HTERT RPE-1 (cell line): ENCODE results near the gene INSYN1.
"Not testable (repeated sequence)": the region's sequence is repeated elsewhere in the genome, so short reads cannot be mapped to it uniquely, and the experiment has no call there.

Experiments used
- in situ Hi-C: fragments of 300-500 bp; cut with MboI; formaldehyde crosslinking; loops from 4 replicates; pipeline ENCODE4 v1.14.3; 2020; ENCODE audit warnings: low sequenced_read_pairs

Gene INSYN1, protein sequence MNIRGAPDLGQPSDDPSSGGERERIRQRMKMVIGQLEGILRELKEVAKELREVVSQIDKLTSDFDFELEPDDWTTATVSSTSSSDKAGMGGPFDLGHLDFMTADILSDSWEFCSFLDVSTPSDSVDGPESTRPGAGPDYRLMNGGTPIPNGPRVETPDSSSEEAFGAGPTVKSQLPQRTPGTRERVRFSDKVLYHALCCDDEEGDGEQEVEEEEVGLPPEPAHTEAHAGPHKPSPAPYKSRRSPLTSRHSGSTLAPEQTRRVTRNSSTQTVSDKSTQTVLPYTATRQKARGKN

GRCh38 chr15:73753250-73754130 lies at the start of gene INSYN1:
Gene INSYN1 (minus strand): TSS chr15:73753351. CDS start chr15:73751130, 2,221 bp downstream.
- in situ Hi-C loops: no loop called here

DNA sequence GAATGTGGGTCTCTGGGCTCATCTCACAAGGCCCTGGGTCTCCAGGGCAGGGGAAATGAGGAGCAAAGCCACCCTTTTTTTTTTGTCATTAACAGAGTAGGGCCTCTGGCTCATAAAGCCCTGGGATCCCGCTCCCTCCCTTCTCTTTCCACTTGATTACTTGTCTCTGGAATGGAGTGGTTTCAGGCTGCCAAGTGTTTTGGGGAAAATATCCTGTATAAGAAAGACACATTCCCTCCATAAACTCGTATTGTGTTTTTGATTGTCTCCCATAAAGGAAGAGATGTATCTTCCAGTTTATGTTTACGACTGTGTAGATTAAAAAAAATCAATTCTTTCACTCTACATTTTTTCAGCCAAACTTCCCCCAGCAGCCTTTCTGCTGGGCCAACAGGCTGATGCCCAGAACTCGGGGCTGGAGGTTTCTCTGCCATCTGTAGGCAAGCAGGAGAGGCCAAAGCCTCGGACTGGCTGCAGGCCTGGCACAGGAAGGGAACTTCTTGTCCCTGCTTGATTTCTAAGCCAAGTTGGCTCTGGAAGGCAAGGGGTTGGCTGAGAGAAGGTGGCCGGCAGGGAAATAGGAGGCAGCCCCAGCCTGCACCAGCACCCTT lies 49.4 kb upstream of the INSYN1 start:
- in situ Hi-C loops: no loop called here

GRCh38 chr15:73800662-73801345 lies 47.7 kb upstream of the INSYN1 start:
- in situ Hi-C loops: no loop called here

DNA sequence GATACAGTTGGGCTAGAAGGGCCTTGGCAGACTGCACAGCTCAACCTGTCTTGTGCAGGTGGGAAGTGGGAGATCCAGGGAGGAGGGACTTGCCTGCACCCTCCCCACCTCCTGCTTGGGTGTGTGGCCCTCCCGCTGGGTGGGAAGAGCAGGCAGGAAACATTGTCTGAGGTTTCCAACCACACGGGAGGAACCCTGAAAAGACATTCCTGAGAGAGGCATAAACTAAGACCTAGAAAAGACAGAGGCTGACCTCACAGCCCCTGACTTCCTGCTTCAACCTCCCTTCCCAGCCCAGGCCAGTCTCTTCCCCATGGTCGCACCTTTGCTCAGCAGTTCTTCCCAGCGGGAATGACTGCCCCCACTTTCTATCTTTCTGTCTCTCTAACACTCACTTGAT lies 46.3 kb upstream of the INSYN1 start:
- in situ Hi-C loops: no loop called here

- in situ Hi-C loops: no loop called here
Measured at GRCh38 chr15:73797366-73798158, 44.4 kb upstream of the INSYN1 start.

- in situ Hi-C loops: no loop called here
Measured at GRCh38 chr15:73796331-73796831, 43.2 kb upstream of the INSYN1 start.

DNA sequence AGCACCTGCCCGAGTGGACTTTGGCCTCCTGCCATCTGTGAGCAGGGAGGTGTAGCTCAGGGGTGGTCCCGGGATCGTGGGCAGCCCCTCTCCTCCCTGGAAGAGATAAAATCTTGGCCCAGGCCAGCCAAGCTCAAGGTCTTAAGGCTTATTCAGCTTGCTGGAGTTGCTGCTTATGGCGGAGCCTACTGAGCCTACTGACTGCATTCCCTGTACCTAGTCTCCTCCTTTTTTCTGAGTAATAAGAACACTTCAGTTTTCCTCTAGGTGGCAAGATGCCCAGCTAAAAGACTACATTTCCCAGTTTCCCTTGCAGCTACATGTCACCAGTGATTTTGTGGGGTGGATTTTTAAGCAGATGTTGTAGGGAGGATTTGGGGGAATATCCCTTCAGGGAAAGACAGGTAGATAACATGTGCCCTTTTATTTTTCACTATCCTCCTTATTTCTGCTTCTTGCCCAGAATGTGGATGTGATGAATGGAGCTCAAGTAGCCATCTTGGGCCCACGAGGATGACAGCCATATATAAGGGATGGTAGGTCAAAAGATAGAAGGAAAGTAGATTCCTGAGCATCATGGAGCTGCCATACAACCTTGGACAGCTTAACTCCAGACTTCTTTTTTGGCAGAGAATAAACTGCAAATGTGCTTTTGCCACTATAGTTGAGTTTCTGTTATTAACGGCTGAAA lies 41.4 kb upstream of the INSYN1 start:
- in situ Hi-C loops: no loop called here

GRCh38 chr15:73792899-73793541 lies 39.9 kb upstream of the INSYN1 start:
- in situ Hi-C loops: not testable (repeated sequence)

- in situ Hi-C loops: no loop called here
Measured at GRCh38 chr15:73792415-73792814, 39.3 kb upstream of the INSYN1 start.

GRCh38 chr15:73789521-73790240 lies 36.5 kb upstream of the INSYN1 start:
- in situ Hi-C loops: no loop called here

GRCh38 chr15:73787621-73788020 lies 34.5 kb upstream of the INSYN1 start:
- in situ Hi-C loops: no loop called here

- in situ Hi-C loops: no loop called here
Measured at GRCh38 chr15:73786538-73786937, 33.4 kb upstream of the INSYN1 start.

DNA sequence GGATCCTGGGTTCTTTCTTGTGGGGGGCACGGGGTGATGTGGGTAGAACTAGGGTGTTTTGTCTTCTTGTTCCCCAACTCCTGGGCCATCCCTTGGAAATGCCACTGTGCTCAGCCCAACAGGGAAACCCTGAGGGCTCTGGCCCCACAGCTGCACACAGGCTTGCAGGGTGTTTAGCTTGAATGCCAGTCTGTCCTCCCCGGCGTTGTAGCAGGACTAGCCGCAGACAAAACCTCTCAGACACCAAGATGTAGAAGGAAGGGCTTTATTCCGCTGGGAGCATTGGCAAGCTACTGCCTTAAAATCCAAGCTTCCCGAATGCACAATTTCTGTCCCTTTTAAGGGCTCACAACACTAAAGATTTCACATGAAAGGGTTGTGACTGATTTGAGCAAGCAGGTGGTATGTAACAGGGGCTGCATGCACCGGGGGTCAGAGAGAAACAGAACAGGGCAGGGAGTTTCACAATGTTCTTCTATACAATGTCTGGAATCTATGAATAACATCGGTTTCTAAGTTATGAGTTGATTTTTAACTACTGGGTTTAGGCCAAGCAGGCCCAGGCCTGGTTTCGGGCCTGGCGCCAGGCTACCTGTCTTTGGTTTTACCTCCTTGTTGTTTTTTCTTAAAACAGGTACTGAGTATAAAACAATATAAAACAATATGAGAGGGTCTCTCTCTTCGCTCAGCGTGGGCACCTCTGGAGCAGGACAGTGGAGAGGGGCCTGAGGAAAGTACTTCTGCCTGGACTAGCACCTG lies 32.3 kb upstream of the INSYN1 start:
- in situ Hi-C loops: not testable (repeated sequence)

DNA sequence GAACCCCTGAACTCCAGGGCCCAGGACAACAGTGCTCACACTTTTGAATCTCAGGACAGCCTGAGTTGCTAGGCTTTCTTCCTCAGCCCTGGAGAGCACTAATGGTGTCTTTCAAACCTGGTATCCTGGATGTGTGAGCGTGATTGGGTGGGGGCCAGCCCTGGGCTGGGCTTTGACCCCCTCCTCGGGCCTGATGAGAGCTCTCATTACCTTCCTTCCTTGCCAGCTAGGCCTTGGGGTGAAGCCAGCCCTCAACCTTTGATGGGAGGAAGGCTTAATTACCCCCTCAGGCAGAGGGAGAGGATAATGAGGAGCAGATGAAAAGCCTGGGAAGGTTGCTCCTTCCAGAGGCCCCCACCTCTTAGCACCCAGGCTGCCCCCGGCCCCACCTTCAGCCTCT lies 31.1 kb upstream of the INSYN1 start:
- in situ Hi-C loops: no loop called here

- in situ Hi-C loops: no loop called here
Measured at GRCh38 chr15:73782344-73782959, 29.3 kb upstream of the INSYN1 start.

DNA sequence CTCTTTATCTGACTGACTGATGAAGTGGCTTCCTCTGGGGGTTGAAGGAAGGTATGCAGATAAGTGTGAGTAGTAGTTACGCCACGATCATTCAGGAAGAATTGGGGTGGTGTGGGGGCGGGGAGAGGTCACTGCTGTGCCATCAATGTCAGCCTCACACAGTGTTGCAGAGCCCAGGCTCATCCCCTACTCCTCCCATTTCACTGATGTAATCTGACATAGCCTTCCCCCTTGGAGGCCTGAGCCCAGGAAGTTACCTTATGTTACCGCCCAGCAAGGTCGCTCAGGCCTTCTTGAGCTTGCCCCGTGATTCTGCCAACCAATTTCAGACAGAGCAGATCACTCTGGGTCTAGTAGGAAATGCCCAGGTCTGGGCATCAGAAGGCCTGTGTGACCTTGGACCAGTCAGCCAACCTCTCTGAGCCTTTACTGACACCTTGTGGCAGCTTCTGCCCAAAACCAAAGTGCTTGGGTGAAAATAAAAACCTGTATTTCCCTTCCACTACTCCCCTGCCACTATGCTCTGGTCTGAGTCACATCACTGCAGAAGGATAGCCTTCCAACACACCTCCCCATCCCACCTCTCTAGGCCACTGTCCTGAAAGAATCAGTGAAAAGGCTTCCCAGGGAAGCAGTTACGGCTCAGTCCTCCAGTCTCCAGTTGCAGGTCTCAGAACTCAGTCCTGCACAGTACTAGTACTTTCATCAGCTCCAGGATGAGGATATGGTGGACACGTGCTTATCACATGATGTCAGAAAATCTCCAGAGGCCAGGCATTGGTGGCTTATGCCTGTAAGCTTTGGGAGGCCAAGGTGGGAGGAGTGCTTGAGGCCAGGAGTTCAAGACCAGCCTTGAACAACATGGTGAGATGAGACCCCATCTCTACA lies 28.1 kb upstream of the INSYN1 start:
- in situ Hi-C loops: no loop called here
